Gastroesophageal sphincter (tissue), 4 donors: ENCODE measurements around the gene MORC2. TPM values are rescaled to one million over a fixed set of nuclear protein-coding genes. Genes with fewer than 3 reads are reported as not detected.

Experiments
- ATAC-seq: fragments of 150-250 bp; one replicate; pipeline ENCODE4 v1.9.1; 2016; ENCODE audit warnings: mild to moderate bottlenecking, moderate library complexity
- H3K27ac ChIP-seq, 4 donors: fragments of 200-600 bp; sonication (generic) in 3 of 4; 1 replicate in 3 of 4; 2 replicates in 1 of 4; pipeline ENCODE4 v1.5.1; 2016 to 2019
- H3K27me3 ChIP-seq: fragments of 200-600 bp; sonication (generic); one replicate; pipeline ENCODE4 v1.5.1; 2019
- H3K36me3 ChIP-seq, 2 donors: fragments of 200-600 bp; sonication (generic); one replicate each; pipeline ENCODE4 v1.5.1; 2019; ENCODE audit warnings: control low read depth in 1 of 2
- H3K4me1 ChIP-seq, 3 donors: fragments of 200-600 bp; sonication (generic); 1 replicate in 2 of 3; 2 replicates in 1 of 3; pipeline ENCODE4 v1.5.1; 2016 to 2019; ENCODE audit warnings: control low read depth in 2 of 3
- H3K4me3 ChIP-seq, 2 donors: fragments of 200-600 bp; sonication (generic); one replicate each; pipeline ENCODE4 v1.5.1; 2019; ENCODE audit warnings: mild to moderate bottlenecking in 1 of 2, moderate library complexity in 1 of 2
- H3K9me3 ChIP-seq, 3 donors: fragments of 200-600 bp; sonication (generic); one replicate each; pipeline ENCODE4 v1.5.1; 2017 to 2019; ENCODE audit warnings: control low read depth in 2 of 3
- EP300 ChIP-seq: sonication (generic); formaldehyde crosslinking; IDR thresholded peaks from one replicate; pipeline ENCODE4 v1.6.1; 2017; ENCODE audit warnings: antibody characterized with exemption, mild to moderate bottlenecking
- POLR2A ChIP-seq, 2 donors: fragments of 450-650 bp; IDR thresholded peaks; one replicate each; pipeline ENCODE4 v1.6.1; 2017; ENCODE audit warnings: antibody characterized with exemption in 2 of 2, mild to moderate bottlenecking in 2 of 2, moderate library complexity in 1 of 2
- POLR2AphosphoS5 ChIP-seq: sonication (generic); formaldehyde crosslinking; IDR thresholded peaks from one replicate; pipeline ENCODE4 v1.6.1; 2017; ENCODE audit warnings: antibody characterized with exemption
- WGBS, 2 donors: methylation state at CpG; one replicate each; pipeline ENCODE4 v1.1.5; 2018; ENCODE audit warnings: low coverage in 1 of 2; 5-methylcytosine and 5-hydroxymethylcytosine counted together
- total RNA-seq, 4 donors: library from RNA; depleted of rRNA; stranded (reverse); fragments of >200 nt; gene quantifications; one replicate each; pipeline ENCODE4 v1.1.0, GENCODE V29; 2016
- TF ChIP-seq, protein P1 (sequence below), 4 experiments: fragments of 200-600 bp in 2 of 4; fragments of 450-650 bp in 2 of 4; sonication (generic) in 1 of 4; IDR thresholded peaks; one replicate each; pipeline ENCODE4 v1.5.1; 2017 to 2019; ENCODE audit warnings: antibody characterized with exemption in 4 of 4, mild to moderate bottlenecking in 2 of 4, moderate library complexity in 2 of 4

MORC2 gene
- total RNA-seq, 4 donors from 2014 or later, result 11.3 to 36.0 (median 29.6) TPM

DNA sequence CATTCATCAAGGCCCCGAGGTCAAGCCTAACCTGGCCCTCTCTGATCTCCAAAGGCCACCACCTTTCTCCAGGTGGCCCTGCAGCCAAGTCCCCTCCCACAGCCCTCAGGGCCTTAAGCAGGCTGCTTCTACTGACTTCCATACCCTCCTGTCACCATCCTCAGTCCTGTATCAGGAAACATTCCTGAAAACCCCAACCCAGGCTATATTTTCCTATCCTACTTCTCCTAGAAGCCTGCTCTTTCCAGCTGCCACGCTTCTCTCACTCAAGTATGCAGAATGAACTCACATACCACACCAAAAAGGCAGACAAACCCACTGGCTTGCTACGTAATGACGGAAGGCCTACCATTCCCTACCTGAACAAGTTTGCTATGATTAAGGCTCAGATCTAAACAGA lies 23.6 kb downstream of the MORC2 start:
- H3K27ac ChIP-seq, result no peak overlapping the region
- TF ChIP-seq POLR2A (IDR thresholded peaks at IDR 0.05), result no peak
- TF ChIP-seq, protein P1, sequence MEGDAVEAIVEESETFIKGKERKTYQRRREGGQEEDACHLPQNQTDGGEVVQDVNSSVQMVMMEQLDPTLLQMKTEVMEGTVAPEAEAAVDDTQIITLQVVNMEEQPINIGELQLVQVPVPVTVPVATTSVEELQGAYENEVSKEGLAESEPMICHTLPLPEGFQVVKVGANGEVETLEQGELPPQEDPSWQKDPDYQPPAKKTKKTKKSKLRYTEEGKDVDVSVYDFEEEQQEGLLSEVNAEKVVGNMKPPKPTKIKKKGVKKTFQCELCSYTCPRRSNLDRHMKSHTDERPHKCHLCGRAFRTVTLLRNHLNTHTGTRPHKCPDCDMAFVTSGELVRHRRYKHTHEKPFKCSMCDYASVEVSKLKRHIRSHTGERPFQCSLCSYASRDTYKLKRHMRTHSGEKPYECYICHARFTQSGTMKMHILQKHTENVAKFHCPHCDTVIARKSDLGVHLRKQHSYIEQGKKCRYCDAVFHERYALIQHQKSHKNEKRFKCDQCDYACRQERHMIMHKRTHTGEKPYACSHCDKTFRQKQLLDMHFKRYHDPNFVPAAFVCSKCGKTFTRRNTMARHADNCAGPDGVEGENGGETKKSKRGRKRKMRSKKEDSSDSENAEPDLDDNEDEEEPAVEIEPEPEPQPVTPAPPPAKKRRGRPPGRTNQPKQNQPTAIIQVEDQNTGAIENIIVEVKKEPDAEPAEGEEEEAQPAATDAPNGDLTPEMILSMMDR (IDR thresholded peaks at IDR 0.05), result no peak
- TF ChIP-seq POLR2AphosphoS5, result no peak
- TF ChIP-seq EP300, result no peak
- ATAC-seq, result no peak
- no peaks in the 10 kb centered on the region for H3K27me3 ChIP-seq
- peaks cover 3 to 42% (median 21%) of the 10 kb centered on the region in 3 donors for H3K4me1 ChIP-seq
- no peak overlapping the region for H3K4me3 ChIP-seq
- 86 to 95% methylated on average over 2 to 4 of the region's 4 CpGs for WGBS, 2 donors
- no peaks in the 10 kb centered on the region for H3K9me3 ChIP-seq
- H3K36me3 ChIP-seq, result peaks cover 0 to 84% of the 10 kb centered on the region in 2 donors

DNA sequence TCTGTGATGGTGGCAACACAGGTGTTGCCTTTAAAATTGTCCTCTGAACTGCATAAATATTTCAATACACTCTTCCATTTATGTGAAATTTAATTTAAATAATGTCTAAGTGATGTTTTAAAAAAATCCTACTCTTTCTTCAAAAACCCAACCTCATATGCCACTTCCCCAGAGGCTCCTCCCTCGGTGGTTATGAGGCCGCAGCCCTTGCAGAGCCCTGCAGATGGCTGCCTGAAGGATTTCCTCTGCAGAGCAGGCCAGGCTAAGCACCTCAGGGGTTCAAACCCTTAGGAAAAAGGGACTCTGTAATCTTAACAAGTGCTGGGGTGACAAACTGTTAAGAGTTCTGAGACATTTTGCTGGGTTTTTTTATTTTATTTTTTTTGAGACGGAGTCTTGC lies 25.2 kb downstream of the MORC2 start:
- Histone ChIP-seq H3K36me3 (peaks cover 0 to 85% of the 10 kb centered on the region in 2 donors), H3K9me3 (no peaks in the 10 kb centered on the region), H3K4me1 (peaks cover 3 to 26% (median 18%) of the 10 kb centered on the region in 3 donors), H3K27me3 (no peaks in the 10 kb centered on the region), H3K27ac (no peak overlapping the region), H3K4me3 (no peak overlapping the region)
- whole genome bisulfite sequencing, 2 donors, result 79 to 80% methylated on average over 1 to 3 of the region's 3 CpGs
- no peak for ATAC-seq
- TF ChIP-seq POLR2A (IDR thresholded peaks at IDR 0.05) (no peak), EP300 (no peak), POLR2AphosphoS5 (no peak)
- TF ChIP-seq, protein P1 (IDR thresholded peaks at IDR 0.05), result no peak

DNA sequence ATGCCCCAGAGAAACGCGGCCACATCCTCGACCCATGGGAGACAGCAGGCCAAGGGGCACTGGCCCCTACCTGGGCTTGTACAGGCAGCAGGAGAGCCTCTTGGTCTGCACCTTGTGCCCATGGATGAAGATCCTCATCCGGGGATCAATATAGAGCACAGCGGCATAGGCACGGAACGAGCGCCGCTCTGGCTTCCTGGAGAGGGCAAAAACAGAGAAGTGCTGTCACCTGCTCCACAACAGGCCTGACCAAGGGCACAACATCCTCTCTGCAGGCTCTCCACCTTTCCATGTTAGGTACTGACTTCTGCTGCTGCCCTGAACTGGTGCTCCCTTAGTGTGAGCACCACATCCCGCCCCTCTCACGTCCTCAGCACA lies 27.2 kb downstream of the MORC2 start:
- Histone ChIP-seq H3K36me3 (peaks cover 3 to 100% of the 10 kb centered on the region in 2 donors), H3K4me3 (no peak overlapping the region), H3K4me1 (peaks cover 0 to 6% (median 0%) of the 10 kb centered on the region in 3 donors), H3K27ac (no peak overlapping the region), H3K9me3 (no peaks in the 10 kb centered on the region), H3K27me3 (no peaks in the 10 kb centered on the region)
- 100% methylated on average over 1 of the region's 11 CpGs; no CpG with 5 or more reads in 1 of the 2 donors for WGBS, 2 donors
- TF ChIP-seq, protein P1 (IDR thresholded peaks at IDR 0.05), result no peak
- TF ChIP-seq EP300 (no peak), POLR2A (IDR thresholded peaks at IDR 0.05) (no peak), POLR2AphosphoS5 (no peak)
- ATAC-seq, result no peak

DNA sequence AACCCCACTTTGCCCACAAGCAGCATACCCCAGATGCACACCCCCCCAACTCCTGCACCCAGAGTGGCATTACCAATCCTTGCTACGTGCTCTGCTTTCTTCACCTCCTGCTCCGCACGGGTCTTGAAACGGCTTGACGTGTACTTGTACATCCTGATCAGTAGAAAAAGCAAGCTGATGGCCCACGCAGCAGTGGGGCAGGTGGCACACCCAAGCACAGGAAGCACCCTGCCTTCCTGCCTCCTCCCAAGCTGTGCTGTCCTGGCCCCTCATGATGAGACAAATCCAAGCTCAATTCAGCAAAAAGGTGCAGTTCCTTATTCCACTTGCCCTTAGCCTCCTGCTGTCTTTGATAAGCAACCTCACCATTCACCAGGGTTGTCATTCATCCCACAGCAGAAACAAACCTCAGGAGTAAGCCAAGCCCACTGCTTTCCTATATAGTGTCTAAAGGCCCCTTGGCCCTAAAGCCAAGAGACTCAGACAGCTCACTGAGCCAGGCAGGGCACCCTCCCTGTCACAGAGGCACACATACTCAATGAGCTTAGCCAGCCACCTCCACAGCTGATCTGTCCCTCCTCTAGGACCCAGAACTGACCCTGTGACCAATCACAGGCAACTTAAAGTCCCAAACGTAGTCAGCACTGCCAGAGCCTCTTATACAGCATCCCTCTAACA lies 27.8 kb downstream of the MORC2 start:
- no peaks in the 10 kb centered on the region for H3K9me3 ChIP-seq
- peaks cover 3 to 100% of the 10 kb centered on the region in 2 donors for H3K36me3 ChIP-seq
- H3K27me3 ChIP-seq, result no peaks in the 10 kb centered on the region
- H3K4me1 ChIP-seq, result peaks cover 0 to under 1% (median 0%) of the 10 kb centered on the region in 3 donors
- TF ChIP-seq POLR2AphosphoS5 (no peak), EP300 (no peak), POLR2A (IDR thresholded peaks at IDR 0.05) (no peak)
- TF ChIP-seq, protein P1 (IDR thresholded peaks at IDR 0.05), result no peak
- 73 to 85% methylated on average over 6 of the region's 7 CpGs for WGBS, 2 donors
- no peak overlapping the region for H3K27ac ChIP-seq
- no peak for ATAC-seq
- no peak overlapping the region for H3K4me3 ChIP-seq

DNA sequence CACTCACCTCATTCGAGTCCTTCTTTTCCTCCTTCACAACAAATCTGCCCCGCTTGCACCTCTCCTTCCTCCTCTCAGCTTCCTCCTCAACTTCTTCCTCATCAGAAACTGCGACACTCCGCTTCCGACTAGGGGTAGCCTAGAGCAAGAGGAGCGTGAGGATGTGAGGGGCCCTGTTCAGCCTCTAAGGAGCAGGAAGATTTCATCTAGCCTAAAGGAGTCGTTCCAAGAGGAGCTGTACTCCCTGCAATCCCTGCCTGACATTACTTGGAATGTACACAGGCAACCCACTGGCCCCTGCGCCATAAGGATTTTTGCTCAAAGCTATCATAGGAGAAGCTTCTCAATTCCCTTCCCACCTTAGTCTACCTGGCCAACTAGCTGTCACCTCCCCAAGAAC lies 34.5 kb downstream of the MORC2 start:
- H3K4me1 ChIP-seq, result peaks cover 0 to 6% (median 0%) of the 10 kb centered on the region in 3 donors
- ATAC-seq, result no peak
- H3K27me3 ChIP-seq, result no peaks in the 10 kb centered on the region
- H3K4me3 ChIP-seq, result no peak overlapping the region
- TF ChIP-seq POLR2A (IDR thresholded peaks at IDR 0.05), result no peak
- TF ChIP-seq POLR2AphosphoS5, result no peak
- TF ChIP-seq EP300, result no peak
- TF ChIP-seq, protein P1 (IDR thresholded peaks at IDR 0.05), result no peak
- WGBS, 2 donors, result 83 to 97% methylated on average over 4 to 6 of the region's 8 CpGs
- peaks cover 3 to 100% of the 10 kb centered on the region in 2 donors for H3K36me3 ChIP-seq
- H3K9me3 ChIP-seq, result no peaks in the 10 kb centered on the region
- H3K27ac ChIP-seq, result no peak overlapping the region
